HCT116 (cell line): ENCODE data around the gene TRHDE. TPM values are rescaled to one million over a fixed set of nuclear protein-coding genes. Genes with fewer than 3 reads are reported as not detected.

Experiments used
- ATAC-seq: fragments of 200-7000 bp; cut with Tn5 transposase; 2 replicates; pipeline ENCODE4 v1.9.1; 2020; ENCODE audit warnings: mild to moderate bottlenecking, moderate library complexity
- BruUV-seq: library from RNA; stranded (reverse); fragments of 400-500 nt; replicated peaks from 2 replicates; lab custom pipeline; 2021; lab: Mats Ljungman, UMichigan
- CTCF ChIA-PET: fragments of 300-600 bp; sonication (Branson Sonifier 250); formaldehyde crosslinking; loops from one replicate; lab custom pipeline; 2021; ENCODE audit warnings: antibody characterized with exemption; lab: Charles Lee
- POLR2A ChIA-PET: fragments of 300-600, 350-600 bp; sonication (Branson Sonifier 250); formaldehyde crosslinking; loops from one replicate; lab custom pipeline; 2021; ENCODE audit warnings: antibody characterized with exemption; lab: Charles Lee
- RAD21 ChIA-PET, 2 experiments: fragments of 300-600 bp; sonication (Branson Sonifier 250); formaldehyde crosslinking; loops; one replicate each; lab custom pipeline; 2023; ENCODE audit warnings: low total read pairs in 2 of 2; ENCODE audit not compliant: uncharacterized antibody in 2 of 2, unreplicated experiment in 2 of 2, low non-redundant PET in 1 of 2; lab: Charles Lee
- DNase-seq: peaks from one replicate; pipeline ENCODE4 v3.0.0-alpha.2; 2010; ENCODE audit warnings: low read depth, low spot score
- H2AFZ ChIP-seq: fragments of 200-600 bp; shearing (Covaris generic), sonication (generic); 2 replicates; pipeline ENCODE4 v1.6.1; 2017; ENCODE audit warnings: low read depth, mixed run types, mixed read lengths, antibody characterized with exemption, low read length; ENCODE audit not compliant: poor library complexity, severe bottlenecking
- H3K27ac ChIP-seq: 2 replicates; pipeline ENCODE4 v1.5.1; 2012; ENCODE audit warnings: low read depth, low read length
- H3K27me3 ChIP-seq: fragments of 200-600 bp; sonication (generic); 2 replicates; pipeline ENCODE4 v1.6.1; 2016; ENCODE audit warnings: mixed run types, low read length, mixed read lengths; ENCODE audit not compliant: insufficient read depth
- H3K36me3 ChIP-seq, 2 experiments: fragments of 200-500 bp in 1 of 2; fragments of 200-600 bp in 1 of 2; sonication (Bioruptor generic) in 1 of 2; sonication (generic) in 1 of 2; 2 replicates each; pipeline versions ENCODE4 v1.5.1 to v1.6.1; 2014 to 2016; ENCODE audit warnings: low read length in 2 of 2, inconsistent platforms in 1 of 2, mixed read lengths in 1 of 2, mixed run types in 1 of 2; ENCODE audit not compliant: insufficient read depth in 2 of 2, control insufficient read depth in 1 of 2
- H3K4me1 ChIP-seq, 2 experiments: fragments of 200-600 bp in 1 of 2; sonication (generic) in 1 of 2; 2 replicates each; pipeline versions ENCODE4 v1.5.1 to v1.6.1; 2012 to 2017; ENCODE audit warnings: low read length in 2 of 2, inconsistent platforms in 1 of 2, mild to moderate bottlenecking in 1 of 2, mixed read lengths in 1 of 2, mixed run types in 1 of 2, moderate library complexity in 1 of 2; ENCODE audit not compliant: insufficient read depth in 2 of 2, control insufficient read depth in 1 of 2
- H3K4me2 ChIP-seq: fragments of 200-600 bp; sonication (generic); 2 replicates; pipeline ENCODE4 v1.6.1; 2017; ENCODE audit warnings: mixed run types, low read length, mixed read lengths
- H3K4me3 ChIP-seq, 2 experiments: fragments of 200-600 bp in 1 of 2; sonication (generic) in 1 of 2; replicated peaks in 1 of 2; 2 replicates each; pipeline ENCODE4 v1.5.1; 2011 to 2016; ENCODE audit warnings: low read length in 2 of 2, control low read depth in 1 of 2, low read depth in 1 of 2, mild to moderate bottlenecking in 1 of 2, mixed read lengths in 1 of 2, mixed run types in 1 of 2
- H3K79me2 ChIP-seq: fragments of 200-600 bp; sonication (generic); 2 replicates; pipeline ENCODE4 v1.6.1; 2017; ENCODE audit warnings: mild to moderate bottlenecking, mixed run types, low read length, moderate library complexity, mixed read lengths; ENCODE audit not compliant: insufficient read depth
- H3K9ac ChIP-seq: fragments of 200-600 bp; sonication (generic); 2 replicates; pipeline ENCODE4 v1.6.1; 2016; ENCODE audit warnings: low read length, mixed read lengths
- H3K9me2 ChIP-seq: fragments of 200-600 bp; sonication (generic), shearing (Covaris generic); 2 replicates; pipeline ENCODE4 v1.6.1; 2017; ENCODE audit warnings: mixed run types, mild to moderate bottlenecking, moderate library complexity; ENCODE audit not compliant: insufficient read depth
- H3K9me3 ChIP-seq, 2 experiments: fragments of 200-500 bp in 1 of 2; fragments of 200-600 bp in 1 of 2; sonication (Bioruptor generic) in 1 of 2; sonication (generic) in 1 of 2; 2 replicates each; pipeline ENCODE4 v1.6.1; 2014 to 2017; ENCODE audit warnings: low read length in 2 of 2, mixed read lengths in 2 of 2, inconsistent platforms in 1 of 2, low read depth in 1 of 2, mild to moderate bottlenecking in 1 of 2, mixed run types in 1 of 2, moderate library complexity in 1 of 2; ENCODE audit not compliant: control insufficient read depth in 1 of 2, insufficient read depth in 1 of 2
- H4K20me1 ChIP-seq: fragments of 200-600 bp; sonication (generic), shearing (Covaris generic); 2 replicates; pipeline ENCODE4 v1.6.1; 2017; ENCODE audit warnings: mixed run types, mild to moderate bottlenecking, moderate library complexity; ENCODE audit not compliant: insufficient read depth
- CBX3 ChIP-seq: IDR thresholded peaks from 2 replicates; pipeline ENCODE4 v1.6.1; 2012; ENCODE audit warnings: low read depth
- EGR1 ChIP-seq: IDR thresholded peaks from 2 replicates; pipeline ENCODE4 v1.6.1; 2012; ENCODE audit warnings: low read depth
- ELF1 ChIP-seq: IDR thresholded peaks from 2 replicates; pipeline ENCODE4 v1.6.1; 2012; ENCODE audit warnings: low read depth, borderline replicate concordance
- FOSL1 ChIP-seq: IDR thresholded peaks from 2 replicates; pipeline ENCODE4 v1.6.1; 2012; ENCODE audit warnings: low read depth
- JUND ChIP-seq: IDR thresholded peaks from 2 replicates; pipeline ENCODE4 v1.6.1; 2012
- POLR2AphosphoS5 ChIP-seq: IDR thresholded peaks from 2 replicates; pipeline ENCODE4 v1.6.1; 2011; ENCODE audit warnings: mild to moderate bottlenecking, low read depth, low read length, moderate library complexity
- SP1 ChIP-seq: IDR thresholded peaks from 2 replicates; pipeline ENCODE4 v1.6.1; 2012; ENCODE audit warnings: low read depth
- SRF ChIP-seq: IDR thresholded peaks from 2 replicates; pipeline ENCODE4 v1.6.1; 2012; ENCODE audit warnings: low read depth
- YY1 ChIP-seq: IDR thresholded peaks from 2 replicates; pipeline ENCODE4 v1.6.1; 2011; ENCODE audit warnings: low read length, low read depth, moderate library complexity, mild to moderate bottlenecking; ENCODE audit not compliant: insufficient replicate concordance; ENCODE audit errors: extremely low read depth
- ZFX ChIP-seq: fragments of 450-650 bp; IDR thresholded peaks from 2 replicates; pipeline ENCODE4 v1.6.1; 2017
- ZNF274 ChIP-seq: fragments of 200-500 bp; sonication (Bioruptor generic); IDR thresholded peaks from 2 replicates; pipeline ENCODE4 v1.6.1; 2014; ENCODE audit warnings: mild to moderate bottlenecking, low read depth, low read length, inconsistent platforms
- intact Hi-C: fragments of 100-400 bp; cut with micrococcal nuclease; formaldehyde crosslinking; loops from 2 replicates; pipeline ENCODE4 v1.10.0; 2022
- total RNA-seq: library from RNA; stranded (reverse); gene quantifications from one replicate; pipeline ENCODE4 v1.2.1, GENCODE V29; 2021; ENCODE audit not compliant: unreplicated experiment
- TF ChIP-seq, protein P1 (sequence below): IDR thresholded peaks from 2 replicates; pipeline ENCODE4 v1.6.1; 2011; ENCODE audit warnings: mild to moderate bottlenecking, low read length, moderate library complexity; ENCODE audit not compliant: insufficient replicate concordance; ENCODE audit errors: extremely low read depth

Gene TRHDE
- total RNA-seq, 1 experiment from 2014 or later = 2.9 TPM

DNA sequence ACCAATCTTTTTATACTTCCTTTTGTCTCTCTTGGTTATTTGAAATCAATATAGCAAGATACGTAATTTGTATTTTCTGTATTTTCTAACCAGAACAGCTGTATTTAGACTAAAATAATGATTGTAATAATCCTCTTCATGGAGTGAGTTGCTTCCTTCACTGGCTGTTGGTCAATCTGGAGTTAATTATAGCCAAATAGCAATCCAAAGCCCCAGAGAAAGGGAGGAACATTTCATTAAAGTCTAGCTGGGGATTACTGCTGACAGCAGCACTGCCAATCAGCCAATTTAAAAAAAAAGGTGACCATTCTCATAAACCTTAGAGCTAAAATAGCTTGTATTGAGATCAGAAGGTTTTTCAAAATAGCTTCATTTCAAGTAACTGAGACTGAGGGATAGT is 118.0 kb downstream of the TRHDE start:
- POLR2A ChIA-PET = no interaction called here

DNA sequence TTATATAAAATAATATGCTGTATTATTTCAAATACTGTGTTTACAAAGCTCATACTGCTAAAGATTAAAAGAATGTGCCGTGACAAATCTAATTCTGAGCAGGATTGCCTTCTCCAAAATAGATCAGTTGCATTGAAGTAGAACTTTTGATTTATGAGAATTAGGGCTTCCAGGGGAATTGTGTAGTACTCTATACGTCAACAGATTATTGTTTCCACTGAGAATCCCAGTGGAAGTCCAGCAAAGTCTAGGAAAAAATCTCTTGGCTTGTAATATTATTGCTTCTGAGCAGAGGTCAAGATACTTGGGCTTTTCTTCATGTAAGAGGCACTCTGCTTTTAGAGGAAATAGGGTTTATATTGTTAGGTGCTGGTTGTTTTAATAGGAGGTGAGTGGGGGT is 133.9 kb downstream of the TRHDE start:
- Histone ChIP-seq H4K20me1 (no peaks in the 10 kb centered on the region), H3K27ac (no peak overlapping the region), H3K4me3 (no peak overlapping the region), H2AFZ (no peak overlapping the region), H3K36me3 (no peaks in the 10 kb centered on the region), H3K4me2 (no peak overlapping the region), H3K9me2 (no peaks in the 10 kb centered on the region), H3K79me2 (no peaks in the 10 kb centered on the region), H3K9ac (no peak overlapping the region), H3K27me3 (no peaks in the 10 kb centered on the region), H3K9me3 (no peaks in the 10 kb centered on the region), H3K4me1 (no peaks in the 10 kb centered on the region)
- ATAC-seq (no peak), DNase-seq (no peak)
- ChIA-PET RAD21 (no interaction called here), CTCF (no interaction called here), POLR2A (no interaction called here)
- BruUV-seq = no TSS peak
- TF ChIP-seq SP1 = no peak
- TF ChIP-seq EGR1 = no peak
- TF ChIP-seq CBX3 = no peak
- no peak for TF ChIP-seq ZFX
- no peak for TF ChIP-seq FOSL1
- TF ChIP-seq POLR2AphosphoS5 = no peak
- no peak for TF ChIP-seq YY1
- TF ChIP-seq JUND = no peak
- no peak for TF ChIP-seq SRF
- no peak for TF ChIP-seq ELF1
- TF ChIP-seq, protein P1, sequence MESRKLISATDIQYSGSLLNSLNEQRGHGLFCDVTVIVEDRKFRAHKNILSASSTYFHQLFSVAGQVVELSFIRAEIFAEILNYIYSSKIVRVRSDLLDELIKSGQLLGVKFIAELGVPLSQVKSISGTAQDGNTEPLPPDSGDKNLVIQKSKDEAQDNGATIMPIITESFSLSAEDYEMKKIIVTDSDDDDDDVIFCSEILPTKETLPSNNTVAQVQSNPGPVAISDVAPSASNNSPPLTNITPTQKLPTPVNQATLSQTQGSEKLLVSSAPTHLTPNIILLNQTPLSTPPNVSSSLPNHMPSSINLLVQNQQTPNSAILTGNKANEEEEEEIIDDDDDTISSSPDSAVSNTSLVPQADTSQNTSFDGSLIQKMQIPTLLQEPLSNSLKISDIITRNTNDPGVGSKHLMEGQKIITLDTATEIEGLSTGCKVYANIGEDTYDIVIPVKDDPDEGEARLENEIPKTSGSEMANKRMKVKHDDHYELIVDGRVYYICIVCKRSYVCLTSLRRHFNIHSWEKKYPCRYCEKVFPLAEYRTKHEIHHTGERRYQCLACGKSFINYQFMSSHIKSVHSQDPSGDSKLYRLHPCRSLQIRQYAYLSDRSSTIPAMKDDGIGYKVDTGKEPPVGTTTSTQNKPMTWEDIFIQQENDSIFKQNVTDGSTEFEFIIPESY = no peak
- no peak for TF ChIP-seq ZNF274
- intact Hi-C loops = no loop called here

More for the DNA sequence above, 118.0 kb downstream of the TRHDE start:
- no peak overlapping the region for H3K27ac ChIP-seq
- CTCF ChIA-PET = no interaction called here
- no peaks in the 10 kb centered on the region for H4K20me1 ChIP-seq
- intact Hi-C loops = no loop called here
- BruUV-seq = no TSS peak
- RAD21 ChIA-PET = no interaction called here
- no peak overlapping the region for H3K9ac ChIP-seq
- H3K79me2 ChIP-seq = no peaks in the 10 kb centered on the region
- H3K4me3 ChIP-seq = no peak overlapping the region
- H3K9me2 ChIP-seq = no peaks in the 10 kb centered on the region
- no peak for ATAC-seq
- peaks cover 0 to 2% of the 10 kb centered on the region in 2 experiments; a peak in 1 of 4 replicates for H3K4me1 ChIP-seq
- DNase-seq = no peak
- no peaks in the 10 kb centered on the region for H3K9me3 ChIP-seq
- TF ChIP-seq POLR2AphosphoS5 = no peak
- no peak for TF ChIP-seq ELF1
- no peaks in the 10 kb centered on the region for H3K36me3 ChIP-seq
- no peaks in the 10 kb centered on the region for H3K27me3 ChIP-seq
- no peak overlapping the region for H3K4me2 ChIP-seq
- no peak overlapping the region for H2AFZ ChIP-seq
